DMS79 (cell line): ENCODE measurements around the gene GAA.

ENCODE experiments used
- DNase-seq: peaks from one replicate; lab custom pipeline; 2025; lab: John Stamatoyannopoulos, UW

The GAA gene

GRCh38 chr17:80101011-80101945 is at the start of gene GAA:
TSS of gene GAA (plus strand) at chr17:80101581. CDS start at chr17:80104587, 3,006 bp downstream.
- peak; percentile 21 for DNase-seq

GRCh38 chr17:80051681-80052080 is 49.7 kb upstream of the GAA start:
- DNase-seq, result no peak

- DNase-seq, result no peak
Measured at GRCh38 chr17:80053102-80053501, 48.3 kb upstream of the GAA start.

- no peak for DNase-seq
Measured at GRCh38 chr17:80055597-80055996, 45.8 kb upstream of the GAA start.

- no peak for DNase-seq
Measured at GRCh38 chr17:80058311-80058955, 42.9 kb upstream of the GAA start.

- DNase-seq, result no peak
Measured at GRCh38 chr17:80060644-80061043, 40.7 kb upstream of the GAA start.

GRCh38 chr17:80061421-80061820 is 40.0 kb upstream of the GAA start:
- DNase-seq, result no peak

- DNase-seq, result no peak
Measured at GRCh38 chr17:80063830-80064585, 37.4 kb upstream of the GAA start.

GRCh38 chr17:80064696-80065095 is 36.7 kb upstream of the GAA start:
- no peak for DNase-seq

- DNase-seq, result no peak
Measured at GRCh38 chr17:80065478-80066170, 35.8 kb upstream of the GAA start.

GRCh38 chr17:80067393-80067986 is 33.9 kb upstream of the GAA start:
- DNase-seq, result no peak

- no peak for DNase-seq
Measured at GRCh38 chr17:80068301-80069222, 32.8 kb upstream of the GAA start.

GRCh38 chr17:80070375-80071115 is 30.8 kb upstream of the GAA start:
- DNase-seq, result no peak

- DNase-seq, result no peak
Measured at GRCh38 chr17:80071116-80071841, 30.1 kb upstream of the GAA start.

GRCh38 chr17:80072410-80072809 is 29.0 kb upstream of the GAA start:
- DNase-seq, result no peak

- DNase-seq, result no peak
Measured at GRCh38 chr17:80080081-80080480, 21.3 kb upstream of the GAA start.

- DNase-seq, result no peak
Measured at GRCh38 chr17:80081596-80081995, 19.8 kb upstream of the GAA start.

- peak; percentile 23 for DNase-seq
Measured at GRCh38 chr17:80082403-80083135, 18.8 kb upstream of the GAA start.
